ENCODE measurements around the gene SLC35G1. TPM values are rescaled to one million over a fixed set of nuclear protein-coding genes. Genes with fewer than 3 reads are reported as not detected.

The SLC35G1 gene
- total and polyA plus RNA-seq, 9 donors, result 2.7 to 11.1 (median 7.1) TPM

DNA sequence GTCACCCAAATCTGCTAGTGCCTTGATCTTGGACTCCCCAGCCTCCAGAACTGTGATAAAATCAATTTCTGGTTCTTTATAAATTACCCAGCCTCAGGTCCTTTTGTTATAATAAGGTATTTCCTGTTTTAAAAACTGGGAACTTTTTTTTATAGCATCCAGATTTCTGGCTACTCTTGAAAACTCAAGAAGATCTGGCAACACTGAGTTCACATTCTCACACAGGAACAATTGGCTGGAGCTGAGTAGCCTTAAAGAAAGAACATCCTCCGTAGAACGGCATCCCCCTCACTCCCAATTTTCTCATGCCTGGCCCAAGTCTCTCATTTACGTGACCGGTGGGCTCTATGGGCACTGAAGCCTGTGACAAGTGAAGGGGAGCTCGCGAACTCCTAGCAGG lies 47.1 kb downstream of the SLC35G1 start:
- no peaks in the 10 kb centered on the region for H3K9me3 ChIP-seq
- no peak for TF ChIP-seq POLR2A (IDR thresholded peaks at IDR 0.05)
- TF ChIP-seq, protein P1, sequence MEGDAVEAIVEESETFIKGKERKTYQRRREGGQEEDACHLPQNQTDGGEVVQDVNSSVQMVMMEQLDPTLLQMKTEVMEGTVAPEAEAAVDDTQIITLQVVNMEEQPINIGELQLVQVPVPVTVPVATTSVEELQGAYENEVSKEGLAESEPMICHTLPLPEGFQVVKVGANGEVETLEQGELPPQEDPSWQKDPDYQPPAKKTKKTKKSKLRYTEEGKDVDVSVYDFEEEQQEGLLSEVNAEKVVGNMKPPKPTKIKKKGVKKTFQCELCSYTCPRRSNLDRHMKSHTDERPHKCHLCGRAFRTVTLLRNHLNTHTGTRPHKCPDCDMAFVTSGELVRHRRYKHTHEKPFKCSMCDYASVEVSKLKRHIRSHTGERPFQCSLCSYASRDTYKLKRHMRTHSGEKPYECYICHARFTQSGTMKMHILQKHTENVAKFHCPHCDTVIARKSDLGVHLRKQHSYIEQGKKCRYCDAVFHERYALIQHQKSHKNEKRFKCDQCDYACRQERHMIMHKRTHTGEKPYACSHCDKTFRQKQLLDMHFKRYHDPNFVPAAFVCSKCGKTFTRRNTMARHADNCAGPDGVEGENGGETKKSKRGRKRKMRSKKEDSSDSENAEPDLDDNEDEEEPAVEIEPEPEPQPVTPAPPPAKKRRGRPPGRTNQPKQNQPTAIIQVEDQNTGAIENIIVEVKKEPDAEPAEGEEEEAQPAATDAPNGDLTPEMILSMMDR (IDR thresholded peaks at IDR 0.05), result no peak
- no peak for TF ChIP-seq EP300 (IDR thresholded peaks at IDR 0.05)
- H3K27me3 ChIP-seq, result no peaks in the 10 kb centered on the region
- no peaks in the 10 kb centered on the region for H3K4me1 ChIP-seq (ENCODE audit: insufficient read depth)
- intact Hi-C loops (cut with DNase I), result loop anchor here in 1 of 4 donors (10.0 kb wide), 1 partner anchor 54 kb away; the partner anchor contains the start of gene PLCE1
- no peak overlapping the region for H3K27ac ChIP-seq
- H3K36me3 ChIP-seq, result no peaks in the 10 kb centered on the region
- DNase-seq, result no peak
- WGBS, 3 donors, result 68 to 80% (median 74%) methylated on average over 6 of the region's 6 CpGs
- no peak overlapping the region for H3K4me3 ChIP-seq

DNA sequence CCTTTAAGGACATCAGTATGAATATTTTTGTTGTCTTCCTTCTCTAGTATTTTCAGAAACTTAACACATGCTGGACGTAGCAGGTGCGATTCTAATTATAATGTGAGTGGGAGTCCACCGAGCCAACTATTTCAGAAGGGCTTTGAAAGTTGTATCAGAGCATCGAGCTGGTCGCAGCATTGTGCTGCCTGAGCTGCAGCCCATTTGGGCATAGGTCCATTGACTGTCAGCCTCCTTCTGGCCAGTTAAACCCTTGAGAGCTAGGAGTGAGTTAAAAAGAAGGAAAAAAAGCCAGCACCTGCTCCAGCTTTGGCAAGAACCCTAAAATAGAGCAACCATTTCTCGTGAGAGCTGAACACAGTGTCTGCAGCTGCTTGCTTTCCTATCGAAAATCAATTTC lies 47.8 kb downstream of the SLC35G1 start:
- Histone ChIP-seq H3K9me3 (no peaks in the 10 kb centered on the region), H3K4me3 (no peak overlapping the region), H3K27ac (no peak overlapping the region), H3K27me3 (no peaks in the 10 kb centered on the region), H3K36me3 (no peaks in the 10 kb centered on the region), H3K4me1 (ENCODE audit: insufficient read depth) (peaks cover under 1% of the 10 kb centered on the region)
- DNase-seq, result no peak
- 58 to 71% (median 61%) methylated on average over 7 of the region's 7 CpGs for WGBS, 3 donors
- TF ChIP-seq, protein P1 (IDR thresholded peaks at IDR 0.05), result no peak
- no peak for TF ChIP-seq EP300 (IDR thresholded peaks at IDR 0.05)
- no peak for TF ChIP-seq POLR2A (IDR thresholded peaks at IDR 0.05)
- intact Hi-C loops (cut with DNase I), result loop anchor here in 1 of 4 donors (10.0 kb wide), 1 partner anchor 53 kb away; the partner anchor contains the start of gene PLCE1

DNA sequence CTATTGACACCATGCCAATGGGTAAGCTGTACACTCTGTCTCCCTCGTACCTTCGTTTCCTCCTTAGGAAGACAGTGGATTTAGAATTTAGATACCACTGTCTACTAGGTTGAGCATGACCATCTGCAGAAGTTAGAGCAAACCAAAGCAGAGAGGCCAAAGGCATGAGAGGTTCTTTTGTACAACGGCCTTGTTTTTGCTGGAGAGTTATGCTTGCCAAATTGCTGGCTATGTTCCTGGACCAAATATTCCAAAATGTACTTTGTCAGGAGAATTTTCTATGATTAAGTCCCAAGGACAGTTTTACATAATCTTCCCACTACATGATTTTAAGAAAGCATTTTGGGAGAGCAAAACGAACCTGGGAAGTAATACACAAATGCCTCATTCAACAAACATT lies 52.0 kb downstream of the SLC35G1 start:
- 6 to 15% (median 12%) methylated on average over 4 of the region's 4 CpGs for WGBS, 3 donors
- peak overlapping the region in 1 of 2 donors; percentile 43 for H3K27ac ChIP-seq

DNA sequence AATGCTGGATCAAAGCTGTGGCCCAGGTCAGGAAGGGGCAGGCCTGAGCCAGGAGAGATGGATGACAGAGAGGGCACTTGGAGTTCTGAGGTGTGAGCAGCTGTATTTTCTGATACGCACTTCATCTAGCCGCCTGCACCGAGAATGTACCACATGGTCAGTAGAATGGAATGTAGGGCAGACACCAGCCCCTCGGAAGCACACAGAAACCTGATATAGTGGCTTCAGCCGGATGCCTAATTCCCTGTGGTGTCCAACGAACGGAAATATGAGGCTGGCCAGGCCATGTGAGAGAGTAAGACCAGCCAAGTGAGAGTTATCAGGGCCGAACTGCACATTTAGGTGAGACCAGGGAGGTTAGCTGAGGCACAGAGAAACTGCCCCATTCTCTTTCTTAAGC lies 53.3 kb downstream of the SLC35G1 start:
- H3K27ac ChIP-seq, result peak overlapping the region in 1 of 2 donors; percentile 43
- intact Hi-C loops (cut with DNase I), result loop anchor here in 1 of 4 donors (10.0 kb wide), 1 partner anchor 48 kb away; the partner anchor contains the start of gene PLCE1
- TF ChIP-seq, protein P1 (IDR thresholded peaks at IDR 0.05), result no peak
- TF ChIP-seq POLR2A (IDR thresholded peaks at IDR 0.05) (no peak), EP300 (IDR thresholded peaks at IDR 0.05) (no peak)

More for the DNA sequence above, 52.0 kb downstream of the SLC35G1 start:
- Histone ChIP-seq H3K9me3 (no peaks in the 10 kb centered on the region), H3K27me3 (no peaks in the 10 kb centered on the region), H3K4me3 (no peak overlapping the region), H3K36me3 (no peaks in the 10 kb centered on the region), H3K4me1 (ENCODE audit: insufficient read depth) (peaks cover 8% of the 10 kb centered on the region)
- TF ChIP-seq, protein P1 (IDR thresholded peaks at IDR 0.05), result no peak
- TF ChIP-seq EP300 (IDR thresholded peaks at IDR 0.05) (no peak), POLR2A (IDR thresholded peaks at IDR 0.05) (no peak)
- peak in 1 of 5 donors; percentile 16 for DNase-seq
- intact Hi-C loops (cut with DNase I), result loop anchor here in 1 of 4 donors (10.0 kb wide), 1 partner anchor 49 kb away; the partner anchor contains the start of gene PLCE1

More for the DNA sequence above, 53.3 kb downstream of the SLC35G1 start:
- H3K36me3 ChIP-seq, result no peaks in the 10 kb centered on the region
- 8 to 30% (median 10%) methylated on average over 8 of the region's 8 CpGs for WGBS, 3 donors
- H3K27me3 ChIP-seq, result no peaks in the 10 kb centered on the region
- DNase-seq, result peak; percentile 19 to 65 (median 34)
- H3K4me3 ChIP-seq, result no peak overlapping the region
- peaks cover 8% of the 10 kb centered on the region for H3K4me1 ChIP-seq (ENCODE audit: insufficient read depth)
- H3K9me3 ChIP-seq, result no peaks in the 10 kb centered on the region
